ENCODE results near the gene DIAPH2. TPM values are rescaled to one million over a fixed set of nuclear protein-coding genes. Genes with fewer than 3 reads are reported as not detected.

The DIAPH2 gene
- total RNA-seq, 1 experiment from 2014 or later: 15.9 TPM

- no peak for TF ChIP-seq ZNF532 (CRISPR knock-in tag; IDR thresholded peaks at IDR 0.05; ENCODE audit: borderline replicate concordance)
- TF ChIP-seq TEAD4 (CRISPR knock-in tag; IDR thresholded peaks at IDR 0.05): no peak
Observed at GRCh38 chrX:96883608-96884007, 199.0 kb downstream of the DIAPH2 start, which contains the start of gene RPA4 (continued).

DNA sequence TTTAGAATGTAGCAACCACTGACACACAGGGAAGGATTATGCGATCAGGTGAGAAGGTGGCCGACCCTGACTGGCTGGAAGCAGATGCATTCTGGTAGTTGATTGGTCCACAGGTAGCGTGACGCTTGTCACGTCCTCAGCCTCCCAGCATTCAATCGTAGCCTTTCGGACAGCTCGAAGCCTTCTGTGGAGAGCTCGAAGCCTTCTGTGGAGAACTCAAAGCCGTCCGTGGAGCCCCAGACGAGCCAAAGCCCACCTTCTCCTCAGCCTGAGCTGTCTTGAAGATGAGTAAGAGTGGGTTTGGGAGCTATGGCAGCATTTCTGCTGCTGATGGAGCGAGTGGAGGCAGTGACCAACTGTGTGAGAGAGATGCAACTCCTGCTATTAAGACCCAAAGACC, 199.4 kb downstream of the DIAPH2 start:
- DNase-seq (ENCODE audit: low spot score): no peak
- Mint-ChIP-seq H3K27me3 (ENCODE audit: low read depth) (no peaks in the 10 kb centered on the region), H3K9me3 (no peaks in the 10 kb centered on the region), H3K36me3 (no peaks in the 10 kb centered on the region), H3K4me1 (peaks cover 2% of the 10 kb centered on the region; the same call in 1 of the 2 replicates), H3K27ac (no peak overlapping the region), H3K4me3 (no peak overlapping the region)
- CTCF ChIA-PET: no interaction called here
- no peak for ATAC-seq
- TF ChIP-seq KAT7 (CRISPR knock-in tag; IDR thresholded peaks at IDR 0.05; ENCODE audit: borderline replicate concordance) (no peak), IRF2 (CRISPR knock-in tag; IDR thresholded peaks at IDR 0.05; ENCODE audit: borderline replicate concordance, low read depth) (no peak), TP53 (CRISPR knock-in tag; IDR thresholded peaks at IDR 0.05) (no peak), TEAD4 (CRISPR knock-in tag; IDR thresholded peaks at IDR 0.05) (no peak), PREB (CRISPR knock-in tag; IDR thresholded peaks at IDR 0.05; ENCODE audit: borderline replicate concordance) (no peak), CDX4 (CRISPR knock-in tag; IDR thresholded peaks at IDR 0.05; ENCODE audit: borderline replicate concordance) (no peak)
- TF ChIP-seq, protein P1, sequence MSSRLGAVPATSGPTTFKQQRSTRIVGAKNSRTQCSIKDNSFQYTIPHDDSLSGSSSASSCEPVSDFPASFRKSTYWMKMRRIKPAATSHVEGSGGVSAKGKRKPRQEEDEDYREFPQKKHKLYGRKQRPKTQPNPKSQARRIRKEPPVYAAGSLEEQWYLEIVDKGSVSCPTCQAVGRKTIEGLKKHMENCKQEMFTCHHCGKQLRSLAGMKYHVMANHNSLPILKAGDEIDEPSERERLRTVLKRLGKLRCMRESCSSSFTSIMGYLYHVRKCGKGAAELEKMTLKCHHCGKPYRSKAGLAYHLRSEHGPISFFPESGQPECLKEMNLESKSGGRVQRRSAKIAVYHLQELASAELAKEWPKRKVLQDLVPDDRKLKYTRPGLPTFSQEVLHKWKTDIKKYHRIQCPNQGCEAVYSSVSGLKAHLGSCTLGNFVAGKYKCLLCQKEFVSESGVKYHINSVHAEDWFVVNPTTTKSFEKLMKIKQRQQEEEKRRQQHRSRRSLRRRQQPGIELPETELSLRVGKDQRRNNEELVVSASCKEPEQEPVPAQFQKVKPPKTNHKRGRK (CRISPR knock-in tag; IDR thresholded peaks at IDR 0.05; ENCODE audit: borderline replicate concordance): no peak
- POLR2A ChIA-PET: no interaction called here

DNA sequence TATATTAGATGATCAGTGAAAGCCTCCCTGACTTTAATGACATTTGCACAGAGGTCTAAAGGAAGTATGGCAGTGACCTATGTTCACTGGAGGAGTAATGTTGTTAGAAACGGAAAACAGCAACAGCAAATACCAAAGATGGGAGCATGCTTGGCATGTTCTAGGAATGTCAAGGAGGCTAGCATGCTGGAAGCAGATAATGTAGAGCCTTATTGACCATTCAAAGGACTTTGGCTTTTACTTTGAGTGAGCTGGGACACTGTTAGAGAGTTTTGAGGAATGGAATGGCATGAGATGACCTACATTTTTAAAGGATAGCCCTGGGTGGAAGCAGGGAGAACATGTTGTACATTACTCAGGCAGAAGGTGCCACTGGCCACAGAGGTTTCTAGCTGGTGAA, 205.1 kb downstream of the DIAPH2 start:
- ChIA-PET CTCF (no interaction called here), POLR2A (no interaction called here)
- no peak overlapping the region for H3K4me3 Mint-ChIP-seq
- no peak overlapping the region for H3K27ac Mint-ChIP-seq
- DNase-seq (ENCODE audit: low spot score): no peak
- H3K4me1 Mint-ChIP-seq: peaks cover 2% of the 10 kb centered on the region; the same call in 1 of the 2 replicates
- no peaks in the 10 kb centered on the region for H3K36me3 Mint-ChIP-seq
- no peaks in the 10 kb centered on the region for H3K9me3 Mint-ChIP-seq
- H3K27me3 Mint-ChIP-seq (ENCODE audit: low read depth): no peaks in the 10 kb centered on the region
- ATAC-seq: no peak
- TF ChIP-seq, protein P2, sequence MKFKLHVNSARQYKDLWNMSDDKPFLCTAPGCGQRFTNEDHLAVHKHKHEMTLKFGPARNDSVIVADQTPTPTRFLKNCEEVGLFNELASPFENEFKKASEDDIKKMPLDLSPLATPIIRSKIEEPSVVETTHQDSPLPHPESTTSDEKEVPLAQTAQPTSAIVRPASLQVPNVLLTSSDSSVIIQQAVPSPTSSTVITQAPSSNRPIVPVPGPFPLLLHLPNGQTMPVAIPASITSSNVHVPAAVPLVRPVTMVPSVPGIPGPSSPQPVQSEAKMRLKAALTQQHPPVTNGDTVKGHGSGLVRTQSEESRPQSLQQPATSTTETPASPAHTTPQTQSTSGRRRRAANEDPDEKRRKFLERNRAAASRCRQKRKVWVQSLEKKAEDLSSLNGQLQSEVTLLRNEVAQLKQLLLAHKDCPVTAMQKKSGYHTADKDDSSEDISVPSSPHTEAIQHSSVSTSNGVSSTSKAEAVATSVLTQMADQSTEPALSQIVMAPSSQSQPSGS (CRISPR knock-in tag; IDR thresholded peaks at IDR 0.05; ENCODE audit: borderline replicate concordance, low read depth): no peak
- TF ChIP-seq ELF4 (CRISPR knock-in tag; IDR thresholded peaks at IDR 0.05; ENCODE audit: low read depth): no peak
- TF ChIP-seq E2F4 (CRISPR knock-in tag; IDR thresholded peaks at IDR 0.05; ENCODE audit: borderline replicate concordance, low read depth): no peak
- TF ChIP-seq, protein P3, sequence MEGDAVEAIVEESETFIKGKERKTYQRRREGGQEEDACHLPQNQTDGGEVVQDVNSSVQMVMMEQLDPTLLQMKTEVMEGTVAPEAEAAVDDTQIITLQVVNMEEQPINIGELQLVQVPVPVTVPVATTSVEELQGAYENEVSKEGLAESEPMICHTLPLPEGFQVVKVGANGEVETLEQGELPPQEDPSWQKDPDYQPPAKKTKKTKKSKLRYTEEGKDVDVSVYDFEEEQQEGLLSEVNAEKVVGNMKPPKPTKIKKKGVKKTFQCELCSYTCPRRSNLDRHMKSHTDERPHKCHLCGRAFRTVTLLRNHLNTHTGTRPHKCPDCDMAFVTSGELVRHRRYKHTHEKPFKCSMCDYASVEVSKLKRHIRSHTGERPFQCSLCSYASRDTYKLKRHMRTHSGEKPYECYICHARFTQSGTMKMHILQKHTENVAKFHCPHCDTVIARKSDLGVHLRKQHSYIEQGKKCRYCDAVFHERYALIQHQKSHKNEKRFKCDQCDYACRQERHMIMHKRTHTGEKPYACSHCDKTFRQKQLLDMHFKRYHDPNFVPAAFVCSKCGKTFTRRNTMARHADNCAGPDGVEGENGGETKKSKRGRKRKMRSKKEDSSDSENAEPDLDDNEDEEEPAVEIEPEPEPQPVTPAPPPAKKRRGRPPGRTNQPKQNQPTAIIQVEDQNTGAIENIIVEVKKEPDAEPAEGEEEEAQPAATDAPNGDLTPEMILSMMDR (IDR thresholded peaks at IDR 0.05): no peak
- TF ChIP-seq ATF1 (CRISPR knock-in tag; IDR thresholded peaks at IDR 0.05): no peak
- TF ChIP-seq FOXJ3 (CRISPR knock-in tag; IDR thresholded peaks at IDR 0.05; ENCODE audit: borderline replicate concordance): no peak
- no peak for TF ChIP-seq RELA (CRISPR knock-in tag; IDR thresholded peaks at IDR 0.05; ENCODE audit: borderline replicate concordance)
- no peak for TF ChIP-seq NR2C2 (CRISPR knock-in tag; IDR thresholded peaks at IDR 0.05)
- no peak for TF ChIP-seq ATF6 (CRISPR knock-in tag; IDR thresholded peaks at IDR 0.05)
